NCI-H1092 treated with DMSO at 0.1 percent for 48 hours (cell line): Measurements from ENCODE around the gene EBF3.

ENCODE experiments used
- DNase-seq: peaks from one replicate; lab custom pipeline; 2025; lab: John Stamatoyannopoulos, UW

Gene EBF3

DNA sequence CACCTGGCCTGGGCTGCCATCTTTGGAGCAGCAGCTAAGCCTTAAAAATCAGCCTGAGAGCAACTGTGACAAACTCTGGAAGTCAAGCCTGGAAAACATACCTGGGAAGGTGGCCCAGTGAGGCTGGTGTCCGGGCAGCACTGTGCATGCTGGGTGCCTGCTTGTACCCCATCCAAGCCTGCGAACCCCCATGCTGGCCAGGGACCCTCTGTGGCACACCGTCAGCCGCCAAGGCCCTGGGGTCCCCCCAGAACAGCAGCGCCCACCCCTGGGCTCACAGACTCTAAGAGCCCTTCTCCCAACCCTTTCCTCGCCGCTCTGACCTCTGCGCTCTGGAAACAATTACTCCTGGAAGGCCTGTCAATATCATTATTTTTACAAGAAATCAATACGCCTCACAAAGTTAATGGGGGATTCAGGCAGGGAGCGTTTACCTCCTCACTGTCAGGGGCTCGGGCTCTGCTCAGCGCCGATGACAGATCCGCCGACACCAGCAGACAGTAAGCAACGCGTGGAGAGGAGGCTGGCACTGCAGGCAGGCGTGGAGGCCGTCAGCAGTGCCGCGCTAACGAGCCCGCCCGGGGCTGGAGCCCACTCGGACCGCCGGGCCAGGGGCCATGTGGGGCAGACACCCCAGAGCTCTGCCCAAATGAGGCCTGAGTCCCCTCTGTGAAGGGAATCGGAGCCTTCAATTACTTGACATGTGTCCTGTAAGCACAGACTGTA lies 54.4 kb downstream of the EBF3 start:
- no peak for DNase-seq

DNA sequence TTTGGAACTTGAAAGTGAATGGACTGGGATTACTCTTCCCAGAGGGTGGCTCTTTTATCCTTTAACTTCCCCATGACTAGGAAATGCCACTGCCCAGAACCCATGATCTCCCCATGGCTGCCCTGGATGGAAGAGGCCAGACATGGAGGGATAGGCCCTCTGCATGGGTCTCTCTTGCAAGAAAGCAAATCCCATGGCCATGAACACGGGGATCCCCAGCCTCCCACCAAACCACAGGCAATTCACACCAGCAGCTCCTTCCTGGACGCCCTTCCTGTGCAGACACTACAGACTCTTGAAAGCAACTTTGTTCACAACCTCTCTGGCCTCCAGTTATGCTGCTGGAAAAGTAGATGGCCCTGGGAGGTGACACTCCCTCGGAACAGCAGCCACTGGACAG lies 55.0 kb downstream of the EBF3 start:
- no peak for DNase-seq

DNA sequence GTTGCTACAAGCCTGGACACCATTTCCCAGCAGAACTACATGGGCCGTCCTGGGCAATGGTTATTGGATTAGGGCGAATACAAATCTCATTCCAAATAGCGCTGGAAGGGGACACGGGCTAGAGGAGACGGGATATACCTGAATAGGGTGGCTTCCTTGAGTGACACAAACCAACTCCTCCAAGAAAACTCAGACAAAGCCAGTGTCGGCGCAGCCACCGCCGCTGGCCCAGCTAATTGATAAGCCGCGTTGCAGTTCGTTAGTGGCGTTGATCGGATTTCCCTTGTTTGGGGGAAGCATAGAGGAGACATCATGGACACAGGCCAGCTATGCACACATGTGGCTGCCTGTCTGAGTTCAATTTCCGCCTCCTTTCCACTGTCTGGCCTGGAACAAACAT lies 55.7 kb downstream of the EBF3 start:
- no peak for DNase-seq

DNA sequence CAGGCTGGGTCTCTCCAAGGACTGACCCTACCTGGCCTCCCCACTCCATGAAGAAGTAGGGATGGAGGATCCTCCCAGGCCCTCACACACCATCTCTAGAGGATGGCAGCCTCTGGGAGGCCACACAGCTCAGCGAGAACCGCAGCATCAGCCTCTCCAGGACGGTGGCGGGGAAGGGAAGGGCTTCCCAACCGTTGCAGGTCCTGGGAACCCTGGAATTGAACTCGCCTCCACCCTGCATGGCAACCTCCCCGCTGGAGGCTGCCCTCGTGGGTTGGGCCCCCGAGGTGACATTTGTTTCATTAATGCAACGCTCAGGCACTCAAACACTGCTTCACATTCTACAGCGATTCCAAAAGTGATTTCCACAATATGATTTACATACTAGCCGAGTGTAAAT lies 58.5 kb downstream of the EBF3 start:
- DNase-seq = no peak

DNA sequence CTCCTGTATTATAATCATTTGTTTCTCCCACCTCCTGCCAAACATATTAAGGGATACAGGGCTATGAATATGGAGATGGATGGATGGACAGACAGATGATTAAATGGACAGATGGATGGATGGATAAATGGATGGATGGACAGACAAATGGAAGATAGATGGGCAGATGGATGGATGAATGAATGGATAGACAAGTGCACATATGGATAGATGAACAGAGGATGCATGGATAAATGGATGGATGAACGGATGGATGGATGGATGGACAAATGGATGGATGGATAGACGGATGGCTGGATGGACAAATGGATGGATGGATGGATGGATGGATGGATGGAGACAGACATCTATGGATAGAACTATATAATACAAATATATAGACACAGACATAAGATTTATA lies 59.8 kb downstream of the EBF3 start:
- no peak for DNase-seq

DNA sequence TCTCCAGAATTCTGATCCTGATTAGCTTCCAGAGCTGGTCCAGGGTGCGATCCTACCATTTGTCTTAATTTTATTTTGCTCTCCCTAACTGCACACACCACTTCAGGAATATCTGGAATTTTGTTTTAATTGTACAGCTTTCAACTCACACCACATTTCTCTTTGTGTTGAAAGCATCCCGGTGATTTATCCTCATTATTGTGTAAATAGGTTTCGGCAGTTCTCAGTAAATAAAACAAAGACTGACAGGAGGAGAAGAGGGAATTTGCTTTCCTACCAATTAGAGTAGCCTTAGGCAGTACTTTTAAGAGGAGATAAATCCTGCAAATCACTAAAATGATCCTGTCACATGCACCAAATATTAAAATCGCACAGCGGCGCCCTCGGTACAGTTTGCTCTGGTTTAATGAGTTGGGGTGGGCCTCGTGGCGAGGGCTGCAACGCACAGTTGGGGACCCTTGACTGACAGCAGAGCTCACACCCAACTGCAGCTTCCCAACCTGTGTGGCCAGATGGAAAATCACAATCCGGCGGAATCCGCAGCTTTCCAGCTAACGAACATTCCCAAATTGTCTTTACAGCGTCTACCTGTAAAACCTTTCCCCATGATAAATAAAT lies 62.6 kb downstream of the EBF3 start:
- DNase-seq = no peak

DNA sequence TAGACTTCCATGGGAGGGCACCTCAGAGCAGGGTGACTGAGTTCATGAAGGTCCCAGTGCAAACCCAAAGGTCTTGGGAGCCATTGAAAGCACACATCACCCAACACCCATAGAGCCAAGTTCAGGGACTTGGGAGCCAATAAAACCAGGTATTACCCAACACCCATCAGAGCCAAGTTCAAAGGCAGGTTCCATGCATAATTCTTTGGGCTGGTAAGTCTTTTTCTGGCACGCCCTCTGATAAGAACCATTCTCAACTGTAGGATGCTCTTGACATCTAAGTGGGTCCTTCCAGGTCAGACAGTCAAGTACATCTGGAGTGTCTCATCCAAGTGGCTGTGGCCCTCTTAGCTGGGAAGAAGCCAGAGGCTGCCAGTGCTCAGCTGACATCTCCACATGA lies 63.2 kb downstream of the EBF3 start:
- no peak for DNase-seq

DNA sequence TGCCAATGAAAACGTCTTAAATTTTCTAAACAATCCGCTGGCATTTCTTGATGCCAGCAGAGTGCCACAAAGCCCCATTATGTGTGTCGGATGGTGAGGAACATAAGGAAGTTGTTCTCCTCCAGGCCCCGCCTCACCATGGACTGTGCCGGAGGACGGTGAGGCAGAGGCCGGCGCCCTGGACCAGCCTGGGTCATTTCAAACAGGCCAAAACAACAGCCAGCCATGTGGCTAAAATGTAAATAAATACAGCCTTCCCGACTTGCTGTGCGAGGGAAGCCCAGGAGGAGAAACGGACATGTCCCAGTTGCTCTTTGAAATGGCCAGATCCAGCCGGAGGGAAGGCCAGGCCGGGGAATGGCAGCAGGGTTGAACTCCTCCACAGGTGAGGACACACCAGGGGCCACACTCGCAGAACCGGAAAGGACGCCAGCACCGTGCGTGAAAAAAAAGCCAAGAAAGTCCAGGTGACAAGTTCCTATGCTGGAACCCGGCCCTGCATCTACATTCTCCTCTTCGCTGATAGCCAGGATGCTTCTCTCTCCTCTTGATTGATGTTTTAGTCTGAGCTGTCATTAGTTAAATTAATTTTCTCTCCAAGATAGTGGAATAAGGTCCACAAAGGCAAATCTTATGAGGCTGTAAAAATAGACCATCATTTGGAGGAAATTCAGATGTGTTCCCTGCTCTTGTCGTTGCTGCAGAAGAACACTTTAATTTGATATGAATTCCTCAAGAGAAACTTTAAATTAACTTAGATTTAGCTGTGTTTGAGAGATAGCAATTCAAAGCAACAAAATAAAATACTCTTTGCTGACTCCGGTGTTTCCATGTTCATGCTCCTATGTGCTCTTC lies 64.6 kb downstream of the EBF3 start:
- no peak for DNase-seq

DNA sequence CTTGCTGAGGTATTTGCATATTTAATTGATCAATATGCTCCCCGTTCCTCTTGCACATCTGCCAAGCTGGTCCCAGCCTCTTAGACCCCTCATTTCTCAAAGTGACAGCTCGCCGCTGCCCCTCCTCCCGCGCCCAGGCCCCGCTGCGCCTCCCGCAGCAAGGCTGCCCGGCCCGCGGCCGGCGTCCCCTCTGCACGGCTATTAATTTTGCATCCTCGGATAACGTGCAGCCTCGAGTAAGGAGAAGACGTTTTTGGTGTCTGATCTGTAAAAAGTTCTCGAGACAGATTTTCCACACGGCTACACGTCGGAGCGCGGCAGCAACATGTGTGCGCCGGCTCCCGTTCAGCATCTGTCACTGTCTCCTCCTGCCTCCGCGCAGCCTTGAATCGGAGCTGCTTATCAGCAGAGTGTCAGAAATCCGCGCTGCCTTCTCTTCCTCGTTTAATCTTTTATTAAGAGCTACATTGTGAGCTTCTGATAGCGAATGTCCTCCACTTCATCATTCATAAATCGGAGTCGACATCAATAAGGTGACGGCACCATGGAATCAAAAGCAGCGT lies 65.3 kb downstream of the EBF3 start:
- DNase-seq = no peak

DNA sequence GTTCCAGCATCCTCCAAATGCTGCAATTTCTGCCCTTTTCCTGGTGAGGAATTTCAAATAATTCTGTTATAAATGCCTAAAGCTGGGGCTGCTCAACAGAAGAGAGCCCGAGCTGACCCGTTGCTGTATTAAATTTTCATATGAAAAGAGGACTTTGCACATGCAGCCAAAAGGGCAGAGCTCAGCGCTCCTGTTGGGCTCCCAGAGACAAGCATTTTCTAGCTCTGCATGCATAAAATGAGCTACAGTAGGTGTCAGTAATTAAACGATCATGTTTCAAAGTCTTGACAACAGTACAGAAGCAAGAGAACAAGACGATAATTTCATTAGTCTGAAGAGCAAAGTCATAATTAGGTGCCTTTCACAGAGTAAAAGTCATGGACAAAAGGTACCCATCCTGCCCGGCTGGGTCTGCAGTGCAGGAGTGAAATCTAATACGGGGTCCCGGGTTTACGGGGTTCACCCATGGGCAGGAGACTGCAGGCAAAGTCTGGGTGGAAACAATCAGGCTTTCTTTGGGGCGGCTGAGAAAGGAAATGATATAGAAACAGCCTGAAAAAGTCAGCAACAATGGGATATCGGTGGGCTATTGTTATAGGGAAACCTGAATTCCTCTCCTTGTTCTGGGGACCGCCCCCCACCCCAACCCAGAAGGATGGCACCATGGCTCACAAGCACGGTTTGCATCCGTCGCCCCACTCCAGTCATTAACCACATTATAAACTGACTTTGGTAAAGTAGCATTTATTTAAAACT lies 66.0 kb downstream of the EBF3 start:
- DNase-seq = no peak

DNA sequence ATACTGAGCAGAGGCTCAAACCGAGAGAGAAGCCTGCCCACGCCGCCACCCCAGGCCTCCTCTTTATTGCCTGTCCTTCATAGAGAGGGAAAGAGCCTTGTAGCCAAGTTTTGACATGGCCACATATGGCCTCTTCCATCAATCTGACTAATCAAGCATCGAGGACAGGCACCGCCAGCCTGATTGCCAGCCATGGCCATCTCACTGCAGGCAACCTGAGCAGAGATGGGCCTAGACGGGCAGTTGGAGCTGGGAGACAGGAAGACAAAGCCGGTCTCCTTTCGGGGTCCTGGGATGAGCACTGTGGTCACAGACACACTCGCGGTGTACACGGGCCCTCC lies 67.2 kb downstream of the EBF3 start:
- no peak for DNase-seq

DNA sequence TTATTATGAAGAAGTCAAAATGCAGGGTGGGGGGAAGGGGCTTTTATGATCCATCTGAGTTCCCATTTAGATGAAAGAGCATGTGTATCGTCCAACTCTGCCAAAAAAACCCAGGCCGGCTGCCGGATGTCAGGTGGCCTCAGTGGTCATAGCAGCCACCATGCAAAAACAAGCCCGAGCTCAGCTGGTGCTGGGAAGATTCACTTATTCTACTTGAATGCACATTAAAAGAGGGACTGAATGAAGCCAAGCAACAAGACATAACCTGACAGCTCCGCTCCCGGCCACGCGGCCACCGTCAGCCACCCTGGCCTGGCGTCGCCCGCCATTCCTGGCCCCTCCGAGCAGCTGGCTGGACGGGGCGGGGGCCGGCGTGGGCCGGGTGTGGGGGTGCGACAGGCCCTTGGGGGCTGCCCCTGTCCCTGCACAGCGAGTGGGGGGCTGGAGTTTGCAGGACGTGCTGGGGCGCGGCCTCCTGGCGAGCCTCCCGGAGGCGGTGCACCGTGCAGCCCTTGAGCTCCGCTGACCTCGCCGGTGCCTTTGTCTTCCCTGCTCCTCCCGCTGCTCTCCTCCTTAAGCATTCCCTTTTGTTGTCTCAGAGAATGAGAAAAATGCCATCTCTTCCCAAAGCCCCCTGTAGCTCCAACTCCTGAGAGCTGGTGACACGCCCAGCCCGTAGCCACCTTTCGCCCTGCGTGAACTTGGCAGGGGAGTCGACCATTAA lies 67.8 kb downstream of the EBF3 start:
- DNase-seq = no peak

DNA sequence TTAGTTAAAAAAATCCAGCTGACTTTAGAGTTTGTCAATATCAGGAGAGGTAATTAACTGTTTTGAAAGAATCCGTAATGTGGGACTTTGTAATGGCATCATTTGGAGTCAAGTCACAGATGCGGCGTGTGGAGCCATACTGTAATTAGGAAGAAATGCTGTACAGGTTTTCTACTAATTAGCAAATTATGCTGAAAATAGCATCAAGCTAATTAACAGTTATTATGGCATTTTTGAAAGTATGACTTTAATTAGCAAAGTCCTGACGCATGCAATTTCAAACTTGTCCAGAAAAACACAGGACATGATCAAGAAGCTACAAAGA lies 68.3 kb downstream of the EBF3 start:
- no peak for DNase-seq

DNA sequence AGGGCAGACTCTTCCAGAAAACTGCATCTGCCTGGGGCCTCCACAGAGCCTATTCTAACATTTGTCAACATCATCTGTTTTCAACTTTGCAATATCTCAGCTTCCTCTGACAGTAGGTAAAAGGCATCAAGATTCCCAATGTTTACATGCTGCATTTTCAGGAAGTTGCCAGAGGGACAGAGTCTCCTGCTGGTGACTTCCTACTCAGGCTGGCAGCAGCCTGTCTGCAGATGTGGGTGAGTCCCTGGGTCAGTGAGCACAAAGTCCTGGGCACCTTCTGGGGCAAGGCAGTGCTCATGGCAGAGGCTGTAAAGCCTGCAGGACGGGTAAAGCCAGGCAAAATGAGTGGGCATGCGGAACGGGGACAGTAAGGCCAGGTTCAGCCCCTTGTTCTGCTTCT lies 69.4 kb downstream of the EBF3 start:
- DNase-seq = no peak

DNA sequence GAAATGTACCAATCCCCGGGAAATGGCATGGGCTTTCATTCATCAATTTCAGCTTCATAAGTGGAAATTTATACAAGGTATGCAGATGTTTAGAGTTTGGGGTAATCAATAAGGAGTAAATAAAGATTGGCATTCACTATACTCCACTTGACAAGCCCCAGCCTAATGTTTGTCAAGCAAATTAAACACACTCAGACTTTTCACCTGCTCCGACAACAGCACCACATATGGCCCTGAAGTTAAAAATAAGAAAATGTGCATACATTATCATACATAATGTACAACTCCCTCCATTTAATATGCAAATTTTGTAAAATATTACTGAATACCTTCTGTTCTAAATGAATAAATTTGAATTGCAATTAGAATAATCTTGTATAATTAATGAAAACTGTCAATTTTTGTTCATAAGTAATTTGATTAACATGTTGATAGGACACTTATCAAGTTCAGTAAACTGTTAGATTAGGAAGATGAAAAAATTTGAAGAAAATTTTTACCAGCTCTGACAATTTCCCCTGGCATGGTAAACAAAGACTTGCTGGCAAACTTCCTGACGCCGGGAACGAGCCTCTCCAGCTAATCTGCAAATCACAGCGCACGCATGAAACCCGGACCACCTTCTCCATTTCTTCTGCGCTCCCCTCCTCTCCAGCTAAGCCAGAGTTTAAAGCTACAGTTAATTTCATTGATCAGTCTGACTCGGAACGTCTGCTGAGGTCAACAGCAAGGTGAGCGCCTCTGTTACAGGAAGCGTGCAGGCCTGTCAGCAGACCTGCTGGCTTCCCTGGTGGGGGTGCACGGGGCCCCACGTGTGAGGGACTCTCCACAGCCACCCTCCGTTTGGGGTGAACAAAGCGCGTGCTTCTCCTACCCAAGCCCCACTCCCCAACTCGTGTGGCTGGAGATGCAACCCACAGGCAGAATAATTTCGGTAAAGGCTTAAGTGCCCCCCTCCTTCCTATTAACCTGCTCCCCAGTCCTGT lies 70.7 kb downstream of the EBF3 start:
- DNase-seq = peak; percentile 29

DNA sequence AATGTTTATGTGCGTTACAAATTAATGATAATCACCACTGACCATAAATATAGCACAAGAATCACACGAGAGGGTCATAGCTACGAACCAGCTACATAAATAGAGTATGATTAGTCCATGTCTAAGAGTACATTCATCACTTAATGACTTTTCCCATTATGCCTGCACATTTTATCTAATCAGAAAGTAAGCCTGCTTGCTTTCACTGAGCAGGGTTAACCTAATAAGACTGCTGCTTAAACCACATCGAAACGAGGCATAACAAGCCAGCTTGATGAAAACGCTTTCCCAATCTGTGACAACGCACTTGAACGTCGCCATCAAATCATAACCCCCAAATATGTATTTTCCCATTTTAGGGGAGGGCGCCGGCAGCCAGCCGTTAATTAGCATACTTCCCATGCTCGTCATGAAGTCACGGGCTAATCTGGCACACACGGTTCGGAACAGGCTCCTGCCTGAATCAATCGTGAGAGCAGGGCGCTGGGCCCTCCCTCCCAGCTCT lies 71.5 kb downstream of the EBF3 start:
- DNase-seq = peak; percentile 29

DNA sequence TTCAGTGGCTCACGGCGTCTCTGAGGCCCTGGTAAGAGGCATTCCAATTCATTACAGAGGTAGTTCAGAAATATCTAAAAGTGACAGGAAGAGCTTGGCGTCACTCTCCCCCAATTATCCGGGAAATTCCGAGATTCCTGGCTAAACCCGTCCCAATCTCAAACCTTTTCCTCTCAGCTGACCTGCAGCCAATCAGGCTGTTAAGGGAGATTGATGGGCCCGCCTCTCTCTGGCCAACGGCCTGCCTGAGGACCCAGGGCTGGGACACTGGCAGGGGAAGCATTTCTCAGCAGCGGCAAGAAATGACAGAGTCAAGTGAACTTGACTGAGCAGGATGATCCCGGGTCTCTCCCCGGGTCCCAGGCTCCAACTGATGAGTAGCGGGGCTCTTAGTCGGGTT lies 72.3 kb downstream of the EBF3 start:
- no peak for DNase-seq

DNA sequence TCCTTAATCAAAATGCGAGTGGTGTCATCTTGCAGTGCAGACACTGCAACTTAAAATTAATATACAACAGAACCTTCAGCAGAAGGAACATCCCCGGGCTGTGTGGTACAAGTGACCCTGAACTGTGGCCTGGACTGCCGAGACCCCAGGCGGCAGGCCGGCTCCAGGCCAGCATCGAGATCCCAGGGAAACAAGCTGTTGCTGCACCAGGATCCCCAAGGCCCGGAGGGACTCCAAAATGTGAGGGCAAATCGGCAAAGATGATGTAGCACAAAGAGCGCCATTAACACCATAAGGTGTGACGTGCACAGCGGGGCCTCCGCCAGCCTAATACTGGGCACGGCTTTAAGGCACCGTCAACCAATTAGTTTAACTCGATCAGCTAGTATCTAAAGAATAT lies 73.9 kb downstream of the EBF3 start:
- DNase-seq = no peak

DNA sequence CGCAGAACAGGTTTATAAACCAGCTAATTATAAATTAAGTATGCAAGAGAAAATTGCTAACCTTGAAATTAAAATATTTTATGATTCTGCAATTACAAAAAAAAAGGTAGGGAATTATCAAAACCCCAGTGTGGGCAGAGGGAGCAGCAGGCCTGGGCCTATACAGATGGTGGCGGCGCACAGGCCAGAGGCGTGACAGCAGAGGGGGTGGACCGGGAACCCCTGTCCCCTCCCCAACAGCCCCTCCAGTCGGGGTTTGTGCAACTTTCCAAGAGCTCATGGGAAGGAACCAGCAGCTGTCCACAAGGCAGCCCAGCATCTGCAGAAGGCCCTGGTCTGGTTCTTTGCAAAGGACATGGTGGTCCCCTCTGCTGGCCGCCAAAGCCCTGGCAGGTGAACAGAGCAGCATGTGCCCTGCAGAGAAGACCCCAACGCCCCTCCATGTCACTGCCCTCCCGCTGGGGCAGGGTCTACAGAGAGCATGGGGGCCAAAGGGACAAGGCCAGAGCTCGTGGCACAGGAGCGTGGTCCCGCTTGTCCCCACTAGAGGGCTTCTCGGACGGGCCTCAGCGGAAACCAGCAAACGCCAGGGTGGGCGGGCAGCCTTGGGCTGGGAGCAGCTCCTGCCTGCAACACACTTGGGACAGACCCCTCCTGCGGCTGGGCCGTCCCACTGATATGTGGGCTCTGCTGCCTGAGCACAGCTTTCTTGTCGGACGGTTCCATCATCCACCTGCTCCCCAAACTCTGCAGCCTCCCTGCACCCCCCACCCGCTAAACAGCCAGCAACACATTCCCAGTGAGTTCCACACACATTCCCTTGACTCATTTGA lies 75.1 kb downstream of the EBF3 start:
- no peak for DNase-seq
